ENCODE data around the gene CBLL2. TPM values are rescaled to one million over a fixed set of nuclear protein-coding genes. Genes with fewer than 3 reads are reported as not detected.

The CBLL2 gene
- total RNA-seq, 2 experiments from 2014 or later = not detected

DNA sequence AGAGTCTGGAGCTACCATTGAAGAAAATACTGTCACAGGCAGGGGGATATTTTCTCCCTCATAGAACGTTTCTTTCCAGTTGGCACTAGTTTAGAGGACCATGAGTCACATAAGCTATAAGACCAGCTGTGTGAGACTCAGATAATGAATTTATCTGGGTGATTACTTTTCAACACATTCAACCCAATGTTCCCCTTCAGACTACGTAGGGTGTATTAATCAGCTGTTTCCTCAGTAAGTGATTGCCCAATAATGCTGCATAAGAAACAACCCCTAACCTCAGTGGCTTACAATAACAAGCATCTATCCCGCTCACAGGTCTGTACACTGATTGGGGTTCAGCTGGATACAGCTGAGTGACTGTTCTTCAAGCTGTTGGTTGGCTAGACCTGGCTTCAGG, 38.1 kb downstream of the CBLL2 start:
- CTCF ChIA-PET = no interaction called here
- Mint-ChIP-seq H3K36me3 (no peaks in the 10 kb centered on the region), H3K27ac (no peak overlapping the region), H3K9me3 (no peaks in the 10 kb centered on the region), H3K4me1 (ENCODE audit: low read depth) (no peaks in the 10 kb centered on the region), H3K4me3 (no peak overlapping the region), H3K27me3 (peaks cover 4% of the 10 kb centered on the region)
- intact Hi-C loops (cut with micrococcal nuclease) = no loop called here
- DNase-seq = no peak
- POLR2A ChIA-PET = no interaction called here

DNA sequence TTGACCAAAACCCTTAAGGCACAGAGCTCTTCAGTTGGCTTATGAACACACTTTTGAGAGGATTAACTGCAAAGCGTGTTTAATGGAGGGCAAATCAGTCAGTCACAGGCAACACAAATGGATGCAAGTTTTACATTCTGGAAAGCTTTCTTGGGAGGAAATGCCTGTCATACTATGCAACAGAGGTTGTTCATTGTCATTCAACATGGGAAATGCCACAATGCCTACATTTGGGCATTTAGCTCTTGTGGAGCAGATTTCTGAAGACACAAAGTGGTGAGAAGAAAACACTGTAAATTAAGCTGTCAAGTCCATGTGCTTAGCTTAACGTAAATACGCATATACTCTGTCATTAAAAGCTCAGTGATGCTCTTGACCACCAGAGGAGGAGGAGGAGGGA, 41.1 kb downstream of the CBLL2 start:
- intact Hi-C loops (cut with micrococcal nuclease) = no loop called here
- DNase-seq = no peak
- Mint-ChIP-seq H3K36me3 (no peaks in the 10 kb centered on the region), H3K4me1 (ENCODE audit: low read depth) (no peaks in the 10 kb centered on the region), H3K27ac (no peak overlapping the region), H3K27me3 (peaks cover 4% of the 10 kb centered on the region), H3K4me3 (no peak overlapping the region), H3K9me3 (no peaks in the 10 kb centered on the region)
- CTCF ChIA-PET = no interaction called here
- POLR2A ChIA-PET = no interaction called here

DNA sequence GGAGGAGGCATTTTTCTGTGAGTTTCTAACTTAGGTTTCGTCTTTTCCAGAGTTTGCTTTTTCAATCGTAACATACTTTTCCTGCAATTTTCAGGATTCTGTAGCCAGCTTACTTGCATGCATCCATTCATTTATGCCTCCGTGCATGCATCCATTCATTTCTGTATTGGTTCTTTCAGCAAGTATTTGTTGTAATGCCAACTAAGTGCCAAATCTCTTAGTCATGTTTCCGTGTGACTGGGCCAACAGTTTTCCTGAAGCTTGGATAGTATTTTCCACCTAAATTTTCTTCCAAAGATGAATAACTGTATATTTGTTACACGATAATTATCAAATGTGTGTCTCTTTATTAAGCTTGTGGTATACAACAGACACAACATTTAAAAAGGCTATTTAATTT, 41.5 kb downstream of the CBLL2 start:
- POLR2A ChIA-PET = no interaction called here
- no peak for DNase-seq
- H3K27ac Mint-ChIP-seq = no peak overlapping the region
- intact Hi-C loops (cut with micrococcal nuclease) = no loop called here
- CTCF ChIA-PET = no interaction called here
- no peaks in the 10 kb centered on the region for H3K4me1 Mint-ChIP-seq (ENCODE audit: low read depth)
- no peaks in the 10 kb centered on the region for H3K9me3 Mint-ChIP-seq
- no peaks in the 10 kb centered on the region for H3K36me3 Mint-ChIP-seq
- H3K4me3 Mint-ChIP-seq = no peak overlapping the region
- peaks cover 4% of the 10 kb centered on the region for H3K27me3 Mint-ChIP-seq

DNA sequence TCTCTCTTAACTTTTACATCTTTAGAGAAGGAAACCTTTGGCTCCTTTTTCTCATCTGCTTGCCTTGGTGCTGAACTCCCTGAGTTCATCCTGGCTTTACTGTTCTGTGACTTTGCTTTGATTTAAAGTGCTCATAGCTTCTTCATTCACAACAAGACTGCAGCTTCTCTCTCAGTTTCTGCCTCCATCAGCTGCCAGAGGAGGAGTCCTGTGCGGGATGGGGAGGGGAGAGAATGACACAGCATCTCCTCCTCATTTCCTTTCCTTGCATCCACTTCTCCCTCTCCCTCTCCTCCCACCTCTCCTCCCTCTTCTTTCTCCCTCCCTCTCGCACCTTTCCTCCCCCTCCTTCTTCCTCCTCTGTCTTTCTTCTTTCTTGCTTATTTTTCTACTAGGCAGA, 42.0 kb downstream of the CBLL2 start:
- CTCF ChIA-PET = no interaction called here
- H3K36me3 Mint-ChIP-seq = no peaks in the 10 kb centered on the region

DNA sequence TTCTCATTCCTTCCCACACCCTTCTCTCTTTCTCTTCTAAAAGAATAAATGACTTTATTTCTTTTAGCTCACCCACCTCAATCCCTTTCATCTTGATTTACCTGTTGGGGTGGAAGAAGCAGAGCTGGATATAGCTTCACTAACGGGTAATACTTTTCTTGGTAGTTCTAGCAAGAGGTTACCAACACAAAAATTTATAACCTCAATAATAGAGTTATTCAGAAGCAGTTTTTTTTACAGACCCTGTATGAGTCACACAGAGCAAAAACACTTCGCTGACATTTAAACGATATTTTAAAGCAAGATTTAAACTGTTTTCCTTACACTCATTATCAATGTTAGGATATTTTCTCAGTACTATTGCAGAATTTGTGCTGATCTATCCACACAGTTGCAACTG, 42.4 kb downstream of the CBLL2 start:
- ChIA-PET CTCF (no interaction called here), POLR2A (no interaction called here)
- no peaks in the 10 kb centered on the region for H3K4me1 Mint-ChIP-seq (ENCODE audit: low read depth)
- H3K36me3 Mint-ChIP-seq = no peaks in the 10 kb centered on the region
- no peaks in the 10 kb centered on the region for H3K9me3 Mint-ChIP-seq
- H3K27me3 Mint-ChIP-seq = peaks cover 4% of the 10 kb centered on the region
- no peak overlapping the region for H3K27ac Mint-ChIP-seq
- DNase-seq = no peak
- no peak overlapping the region for H3K4me3 Mint-ChIP-seq
- intact Hi-C loops (cut with micrococcal nuclease) = no loop called here

More for the DNA sequence above, 42.0 kb downstream of the CBLL2 start:
- Mint-ChIP-seq H3K27me3 (peaks cover 4% of the 10 kb centered on the region), H3K4me3 (no peak overlapping the region), H3K27ac (no peak overlapping the region), H3K4me1 (ENCODE audit: low read depth) (no peaks in the 10 kb centered on the region), H3K9me3 (no peaks in the 10 kb centered on the region)
- DNase-seq = no peak
- POLR2A ChIA-PET = no interaction called here
- intact Hi-C loops (cut with micrococcal nuclease) = no loop called here

DNA sequence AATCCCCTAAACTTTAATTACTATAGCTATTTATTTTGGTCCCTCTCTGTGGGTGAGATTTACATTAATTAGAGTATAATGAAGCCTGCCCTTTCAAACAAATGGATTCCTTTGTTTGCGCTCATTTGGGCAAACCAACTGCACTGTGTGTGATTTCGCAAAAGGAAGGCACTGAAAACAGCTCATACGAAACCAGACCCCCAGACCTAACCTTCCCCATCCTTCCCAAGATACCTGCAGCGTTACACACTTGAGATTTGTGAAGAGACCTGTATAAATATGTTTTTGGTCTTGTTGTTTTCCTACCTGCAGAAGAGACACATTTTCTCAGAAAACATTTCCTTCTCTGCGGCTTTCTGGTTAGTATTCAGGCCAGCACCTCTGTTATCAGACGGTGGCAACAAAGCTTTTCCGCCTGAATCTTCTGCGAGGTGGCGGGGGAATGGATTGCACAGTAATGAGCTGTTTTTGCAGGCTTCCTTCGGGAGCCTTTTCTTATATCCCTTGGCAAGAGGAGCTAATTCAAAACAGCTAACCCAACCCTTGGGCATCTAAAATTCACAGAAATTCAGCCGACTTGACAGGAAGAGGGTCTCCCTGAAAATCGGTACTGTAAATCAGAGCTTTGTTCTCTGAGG, 47.6 kb downstream of the CBLL2 start:
- no peak for DNase-seq
- CTCF ChIA-PET = no interaction called here
- intact Hi-C loops (cut with micrococcal nuclease) = no loop called here
- Mint-ChIP-seq H3K4me3 (no peak overlapping the region), H3K36me3 (no peaks in the 10 kb centered on the region), H3K4me1 (ENCODE audit: low read depth) (no peaks in the 10 kb centered on the region), H3K9me3 (no peaks in the 10 kb centered on the region), H3K27ac (no peak overlapping the region), H3K27me3 (no peaks in the 10 kb centered on the region)
- POLR2A ChIA-PET = no interaction called here

DNA sequence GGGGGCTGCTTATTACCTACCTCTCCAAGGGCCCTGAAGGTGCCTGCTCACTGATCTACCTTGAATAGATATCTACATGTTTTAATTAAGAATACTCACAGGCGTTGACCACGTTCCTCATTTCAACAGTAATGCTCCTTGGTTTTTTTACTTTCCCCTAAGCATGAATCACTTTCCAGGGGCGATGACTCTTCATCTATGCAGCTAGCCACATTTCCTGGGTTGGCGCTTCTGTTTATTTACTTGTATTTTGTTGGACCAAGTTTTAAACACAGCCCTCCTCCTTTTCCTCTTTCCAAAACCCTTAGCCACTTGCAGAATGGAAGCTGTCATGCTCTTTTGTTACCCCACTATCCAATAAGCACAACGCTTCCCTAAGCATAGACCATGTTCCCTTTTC, 50.8 kb downstream of the CBLL2 start:
- H3K9me3 Mint-ChIP-seq = no peaks in the 10 kb centered on the region
- no peaks in the 10 kb centered on the region for H3K4me1 Mint-ChIP-seq (ENCODE audit: low read depth)
- no peaks in the 10 kb centered on the region for H3K36me3 Mint-ChIP-seq
- DNase-seq = no peak
- H3K27me3 Mint-ChIP-seq = no peaks in the 10 kb centered on the region
- H3K27ac Mint-ChIP-seq = no peak overlapping the region
- intact Hi-C loops (cut with micrococcal nuclease) = no loop called here
- POLR2A ChIA-PET = no interaction called here
- CTCF ChIA-PET = no interaction called here
- no peak overlapping the region for H3K4me3 Mint-ChIP-seq

Other genes with a start within 250 kb of the CBLL2 start
- 1 to 10 TPM; 2.1 to 3.2 TPM for gene PHEX, start 240.6 kb upstream of the CBLL2 start, total RNA-seq

Data from activated CD4-positive, alpha-beta memory T cell treated with anti-CD3 and anti-CD28 coated beads for 36 hours (primary cell).